Stomach (tissue), 4 donors: ENCODE data around the gene REC8.

Experiments used
- CTCF ChIP-seq, 7 experiments: fragments of 450-650 bp in 4 of 7; fragments of 200-600 bp in 3 of 7; sonication (generic) in 3 of 7; IDR thresholded peaks; one replicate each; pipeline ENCODE4 v1.5.1; 2016 to 2019; ENCODE audit warnings: antibody characterized with exemption in 7 of 7, control low read depth in 2 of 7, mild to moderate bottlenecking in 1 of 7
- POLR2A ChIP-seq, 4 donors: fragments of 450-650 bp; IDR thresholded peaks; one replicate each; pipeline ENCODE4 v1.6.1; 2016; ENCODE audit warnings: antibody characterized with exemption in 4 of 4, control low read depth in 2 of 4, mild to moderate bottlenecking in 1 of 4, moderate library complexity in 1 of 4
- POLR2AphosphoS5 ChIP-seq, 3 donors: sonication (generic); formaldehyde crosslinking; IDR thresholded peaks; one replicate each; pipeline ENCODE4 v1.6.1; 2016; ENCODE audit warnings: antibody characterized with exemption in 3 of 3

- TF ChIP-seq POLR2A (IDR thresholded peaks at IDR 0.05) (no peak), CTCF (IDR thresholded peaks at IDR 0.05) (no peak), POLR2AphosphoS5 (IDR thresholded peaks at IDR 0.05) (no peak)
Observed at GRCh38 chr14:24178399-24179178, 6.7 kb downstream of the REC8 start.
